Inferior parietal cortex (tissue), 1 donor: Measurements from ENCODE around the gene MAJIN.

Source experiments
- DNase-seq: peaks from one replicate; pipeline ENCODE4 v3.0.0-alpha.2; 2016; ENCODE audit errors: extremely low spot score

MAJIN gene

DNA sequence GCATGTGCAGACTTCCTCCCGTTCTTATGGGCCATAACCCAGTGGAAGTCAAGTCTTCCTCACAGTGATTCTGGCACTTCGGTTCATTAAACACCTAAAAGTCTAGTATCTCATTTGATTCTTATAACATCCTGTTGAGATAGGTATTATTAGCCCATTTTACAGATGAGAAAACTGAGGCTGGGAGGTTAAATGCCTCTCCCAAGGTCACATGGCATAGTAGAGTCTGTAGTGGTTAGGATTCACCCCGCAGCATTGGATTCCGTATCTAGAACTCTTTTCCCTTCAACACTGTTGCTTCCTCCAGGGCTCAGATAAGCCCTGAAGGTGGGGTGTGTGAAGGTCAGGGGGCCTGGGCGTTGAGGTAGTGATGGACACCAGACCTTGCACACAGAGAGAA, 39.6 kb downstream of the MAJIN start:
- no peak for DNase-seq

DNA sequence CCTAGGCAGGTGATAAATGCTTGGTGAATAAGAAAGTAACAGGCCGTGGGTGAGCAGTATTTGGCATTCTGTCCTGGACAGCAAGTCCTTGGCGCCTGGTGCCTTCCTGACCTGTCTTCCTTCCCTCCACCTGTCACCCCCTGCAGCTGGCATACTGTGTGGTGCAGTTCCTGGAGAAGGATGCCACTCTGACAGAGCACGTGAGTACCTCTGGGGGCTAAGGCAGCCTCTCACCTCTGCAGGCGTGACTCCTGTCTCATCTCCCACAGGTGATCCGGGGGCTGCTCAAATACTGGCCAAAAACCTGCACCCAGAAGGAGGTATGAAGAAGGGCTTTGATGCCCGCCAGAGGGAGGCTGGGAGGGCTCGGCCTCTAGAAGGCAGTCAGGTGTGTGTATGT, 40.6 kb downstream of the MAJIN start:
- DNase-seq = no peak

GRCh38 chr11:64930340-64930739, 41.6 kb downstream of the MAJIN start:
- no peak for DNase-seq

- no peak for DNase-seq
Observed at GRCh38 chr11:64929625-64930024, 42.3 kb downstream of the MAJIN start.

- DNase-seq = no peak
Observed at GRCh38 chr11:64928957-64929356, 43.0 kb downstream of the MAJIN start.

GRCh38 chr11:64926689-64927088, 45.2 kb downstream of the MAJIN start:
- DNase-seq = no peak

GRCh38 chr11:64925536-64926436, 46.1 kb downstream of the MAJIN start:
- no peak for DNase-seq

DNA sequence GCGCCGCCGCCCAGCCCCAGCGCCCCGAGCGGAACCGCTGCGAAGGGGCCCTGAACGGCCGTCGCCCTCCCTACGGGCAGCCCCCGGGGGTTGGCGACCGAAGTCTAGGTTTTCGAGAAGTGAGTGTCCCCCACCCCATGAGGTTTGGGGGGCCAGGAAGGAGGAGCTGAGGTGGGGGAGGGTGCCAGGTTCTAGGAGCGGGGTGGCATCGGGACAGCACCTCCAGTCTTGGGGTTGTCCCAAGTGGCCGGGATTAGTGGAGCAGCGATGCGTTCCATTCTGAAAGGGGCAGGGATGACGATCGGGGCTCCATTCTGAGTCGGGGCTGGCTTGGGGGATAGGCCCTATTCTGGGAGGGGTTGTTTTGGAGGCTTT, 47.0 kb downstream of the MAJIN start:
- DNase-seq = no peak

DNA sequence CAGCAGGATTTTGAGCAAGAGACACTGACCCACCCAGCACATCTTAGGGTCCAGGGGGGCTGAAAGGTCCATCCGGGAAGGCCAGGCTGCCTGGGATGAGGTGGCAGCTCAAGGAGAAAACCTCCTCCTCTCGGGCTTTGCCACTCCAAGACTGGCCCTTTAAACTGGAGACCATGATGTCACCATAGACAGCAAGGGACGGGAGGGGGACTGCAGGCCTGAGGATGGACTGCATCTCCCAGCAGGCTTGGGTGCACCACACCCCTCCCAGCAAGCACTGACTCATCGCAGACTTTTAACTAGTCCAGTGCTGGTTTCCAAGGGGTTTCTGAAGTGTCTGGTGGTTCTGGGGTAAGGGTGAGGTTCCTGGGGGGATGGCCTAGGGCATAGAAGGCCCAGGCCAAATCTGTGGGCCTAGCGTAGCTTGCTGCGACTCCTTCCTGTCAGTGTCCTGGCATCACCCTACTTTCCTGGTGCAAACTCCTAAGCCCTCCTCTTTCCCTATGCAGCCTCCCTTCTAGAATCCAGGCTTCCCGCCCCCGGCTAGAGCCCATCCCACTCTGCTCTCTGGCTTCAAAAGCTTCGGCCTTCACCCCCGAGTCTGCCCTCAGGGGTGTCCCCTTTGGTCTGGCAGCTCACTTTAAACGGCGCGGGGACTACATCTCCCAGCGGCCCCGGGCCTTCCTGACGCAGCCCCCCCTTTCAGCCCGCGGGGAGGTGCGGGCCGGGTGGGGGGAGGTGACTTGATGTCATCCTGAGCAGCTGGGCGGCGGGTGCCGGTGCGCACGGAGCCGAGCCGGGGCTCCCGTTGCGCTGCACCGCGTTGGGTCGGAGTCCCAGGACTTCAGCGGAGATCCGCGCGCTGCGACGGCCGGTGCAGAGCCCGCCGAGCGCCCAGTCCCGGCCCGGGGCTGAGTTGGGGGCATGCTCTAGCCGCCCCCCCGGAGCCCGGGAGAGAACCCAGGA, 47.7 kb downstream of the MAJIN start, which contains the start of gene PPP2R5B:
Gene PPP2R5B, plus strand, starts transcription at position 746 of the 966 bp plus-strand sequence. CDS start 1,046 bp downstream, outside the sequence.
- DNase-seq = peak; percentile 94

GRCh38 chr11:64923151-64923661, 48.7 kb downstream of the MAJIN start:
- DNase-seq = no peak

- no peak for DNase-seq
Observed at GRCh38 chr11:64921384-64921783, 50.5 kb downstream of the MAJIN start.

- no peak for DNase-seq
Observed at GRCh38 chr11:64920124-64920523, 51.8 kb downstream of the MAJIN start.

- DNase-seq = peak; percentile 32
Observed at GRCh38 chr11:64919627-64920026, 52.3 kb downstream of the MAJIN start.

- DNase-seq = peak; percentile 17
Observed at GRCh38 chr11:64918017-64918416, 53.9 kb downstream of the MAJIN start.

DNA sequence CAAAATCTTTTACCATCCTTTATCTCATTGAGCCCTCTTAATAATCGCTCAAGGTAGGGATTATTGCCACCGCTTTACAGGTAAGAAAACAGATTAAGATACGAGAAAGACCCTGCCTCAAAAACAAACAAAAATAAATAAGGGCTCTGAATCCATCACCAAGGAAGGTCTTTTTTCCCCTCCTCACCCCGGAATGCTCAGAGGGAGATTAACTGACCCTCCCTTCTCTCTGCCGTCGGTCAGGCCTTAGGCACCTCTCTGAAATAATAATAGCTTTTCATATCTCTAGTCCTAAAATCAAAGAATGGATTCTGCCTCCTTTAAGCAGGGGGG, 54.3 kb downstream of the MAJIN start:
- DNase-seq = no peak

GRCh38 chr11:64916775-64917662, 54.9 kb downstream of the MAJIN start, which contains the start of gene ATG2A:
Gene ATG2A (minus strand): TSS chr11:64917209. CDS start chr11:64917135, 74 bp downstream.
- peak; percentile 99 for DNase-seq

DNA sequence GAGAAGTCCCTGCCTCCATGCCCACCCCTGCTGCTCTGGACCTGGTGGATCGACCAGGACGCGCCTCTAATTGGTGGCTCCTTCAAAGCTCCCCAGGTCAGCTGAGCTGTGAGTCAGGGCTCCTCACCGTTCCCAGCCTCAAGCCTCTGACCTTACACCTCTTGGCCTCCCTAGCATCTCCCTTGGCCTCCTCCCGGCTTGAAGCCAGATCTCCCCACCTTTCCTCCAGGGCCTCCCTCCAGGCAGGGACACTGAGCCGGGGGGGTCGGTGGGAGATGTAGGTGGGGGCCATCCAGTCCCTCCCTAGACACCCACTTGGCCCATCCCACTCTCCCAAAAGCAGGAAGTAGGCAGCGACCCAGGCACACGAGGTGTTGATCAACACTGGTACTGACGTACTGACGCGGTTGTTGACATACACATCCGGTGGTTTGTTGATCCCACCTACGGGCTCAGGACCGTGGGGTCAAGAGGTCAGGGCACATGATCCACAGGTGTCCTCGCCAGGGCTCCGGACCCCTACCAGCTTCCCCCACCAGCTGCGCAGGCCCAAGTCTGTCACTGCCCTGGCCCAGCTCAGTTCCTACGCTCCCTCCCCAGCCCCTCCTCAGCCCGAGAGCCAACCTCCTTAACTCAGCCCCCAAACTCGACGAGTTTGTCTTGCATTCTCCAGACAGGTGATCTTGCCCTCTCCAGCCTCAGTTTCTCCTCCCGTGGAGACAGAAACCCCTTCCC, 55.7 kb downstream of the MAJIN start:
- DNase-seq = no peak

GRCh38 chr11:64915376-64915887, 56.5 kb downstream of the MAJIN start:
- DNase-seq = no peak

- no peak for DNase-seq
Observed at GRCh38 chr11:64914123-64914522, 57.8 kb downstream of the MAJIN start.

DNA sequence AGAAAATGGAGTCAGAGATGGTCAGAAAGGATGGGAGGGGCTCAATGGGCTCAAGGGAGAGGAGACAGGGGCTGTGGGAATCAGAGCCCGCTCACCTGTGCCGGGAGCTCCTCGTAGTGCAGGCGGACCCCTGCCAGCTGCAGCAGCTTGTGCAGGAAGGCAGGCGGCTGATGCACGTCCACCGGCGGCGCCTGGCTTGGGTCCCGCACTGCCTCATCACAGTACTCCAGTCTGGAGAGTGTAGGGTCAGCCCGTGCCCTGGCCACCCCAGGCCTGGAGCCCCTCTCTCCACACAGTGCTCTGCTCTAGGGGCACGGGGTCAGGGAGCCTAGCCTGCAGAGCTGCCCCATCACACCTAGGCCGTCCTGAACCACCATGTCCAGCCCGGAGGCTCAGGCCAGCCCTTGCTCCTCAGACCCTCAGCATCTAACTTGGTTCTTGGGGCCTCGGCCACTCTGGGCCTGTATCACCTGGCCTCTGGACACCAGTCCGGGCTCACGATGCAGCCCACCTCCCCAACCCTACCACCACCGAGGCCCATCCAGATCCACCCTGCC, 58.7 kb downstream of the MAJIN start:
- DNase-seq = no peak
